Right lobe of liver (tissue), 4 donors: ENCODE results near the gene EDDM3A.

Source experiments
- POLR2A ChIP-seq: fragments of 450-650 bp; IDR thresholded peaks from one replicate; pipeline ENCODE4 v1.6.1; 2017; ENCODE audit warnings: antibody characterized with exemption, mild to moderate bottlenecking
- TF ChIP-seq, protein P1 (sequence below), 4 donors: fragments of 200-600 bp in 3 of 4; fragments of 450-650 bp in 1 of 4; IDR thresholded peaks; one replicate each; pipeline versions ENCODE4 v1.5.1 to v1.8.0; 2016 to 2022; ENCODE audit warnings: antibody characterized with exemption in 4 of 4, mild to moderate bottlenecking in 2 of 4
- donor health status: DM: no; HTN: no; CAD: no.
- donor health status: DM: no; HTN: no; CAD: no.
- donor health status: DM: no; HTN: yes; CAD: no.

DNA sequence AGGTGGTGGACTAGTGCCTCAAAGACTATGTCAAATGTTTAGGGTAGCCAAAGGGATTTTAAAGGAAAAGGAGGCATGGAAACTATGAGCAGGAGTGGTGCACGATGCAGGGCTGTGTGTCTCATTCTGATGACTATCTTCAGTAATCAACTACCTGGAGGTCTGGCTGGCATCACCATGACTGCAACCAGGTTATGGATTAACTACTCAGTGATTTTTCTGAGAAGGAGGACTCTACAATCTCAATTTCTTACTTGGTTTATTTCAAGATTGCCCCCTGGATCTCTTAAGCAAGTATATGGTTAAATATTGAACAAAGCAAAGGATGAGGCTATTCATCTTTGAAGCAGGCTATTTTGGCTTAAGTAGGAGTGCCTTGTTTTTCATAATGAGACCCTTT, 19.2 kb upstream of the EDDM3A start:
- TF ChIP-seq, protein P1, sequence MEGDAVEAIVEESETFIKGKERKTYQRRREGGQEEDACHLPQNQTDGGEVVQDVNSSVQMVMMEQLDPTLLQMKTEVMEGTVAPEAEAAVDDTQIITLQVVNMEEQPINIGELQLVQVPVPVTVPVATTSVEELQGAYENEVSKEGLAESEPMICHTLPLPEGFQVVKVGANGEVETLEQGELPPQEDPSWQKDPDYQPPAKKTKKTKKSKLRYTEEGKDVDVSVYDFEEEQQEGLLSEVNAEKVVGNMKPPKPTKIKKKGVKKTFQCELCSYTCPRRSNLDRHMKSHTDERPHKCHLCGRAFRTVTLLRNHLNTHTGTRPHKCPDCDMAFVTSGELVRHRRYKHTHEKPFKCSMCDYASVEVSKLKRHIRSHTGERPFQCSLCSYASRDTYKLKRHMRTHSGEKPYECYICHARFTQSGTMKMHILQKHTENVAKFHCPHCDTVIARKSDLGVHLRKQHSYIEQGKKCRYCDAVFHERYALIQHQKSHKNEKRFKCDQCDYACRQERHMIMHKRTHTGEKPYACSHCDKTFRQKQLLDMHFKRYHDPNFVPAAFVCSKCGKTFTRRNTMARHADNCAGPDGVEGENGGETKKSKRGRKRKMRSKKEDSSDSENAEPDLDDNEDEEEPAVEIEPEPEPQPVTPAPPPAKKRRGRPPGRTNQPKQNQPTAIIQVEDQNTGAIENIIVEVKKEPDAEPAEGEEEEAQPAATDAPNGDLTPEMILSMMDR (IDR thresholded peaks at IDR 0.05) = no peak
- TF ChIP-seq POLR2A = no peak
